GM19397 (cell line): Measurements from ENCODE around the gene HBS1L.
"Not testable (repeated sequence)": the region's sequence is repeated elsewhere in the genome, so short reads cannot be mapped to it uniquely, and the experiment has no call there.

Experiments used
- ATAC-seq: cut with Tn5 transposase; IDR thresholded peaks from one replicate; pipeline ENCODE4 v1.9.1; 2021; ENCODE audit warnings: mild to moderate bottlenecking, moderate library complexity; ENCODE audit not compliant: unreplicated experiment

HBS1L gene

GRCh38 chr6:135081966-135082365, 27.3 kb upstream of the HBS1L start:
- ATAC-seq: no peak

GRCh38 chr6:135075018-135075417, 20.4 kb upstream of the HBS1L start:
- ATAC-seq: no peak

- ATAC-seq: no peak
These were observed 19.3 kb upstream of the HBS1L start for GRCh38 chr6:135073756-135074393.

GRCh38 chr6:135073217-135073616, 18.6 kb upstream of the HBS1L start:
- no peak for ATAC-seq

DNA sequence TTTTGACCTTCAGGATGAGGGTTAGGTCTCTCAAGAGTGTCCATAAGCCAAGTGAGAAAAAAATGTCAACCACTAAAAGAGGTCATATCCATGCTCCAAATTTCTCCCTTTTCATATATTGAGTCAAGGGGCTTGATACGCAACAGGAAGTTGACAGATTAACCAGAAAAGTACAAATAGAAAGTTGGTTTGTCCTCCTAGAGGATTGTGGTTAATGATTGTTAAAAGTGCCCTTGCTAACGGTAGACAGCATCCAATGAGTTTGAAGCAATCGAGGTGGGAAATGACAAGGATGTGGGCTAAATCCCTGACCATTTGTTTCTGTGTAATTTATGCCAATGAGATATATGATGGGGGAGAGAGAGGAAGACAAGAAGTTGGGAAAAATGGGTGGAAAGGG, 18.1 kb upstream of the HBS1L start:
- ATAC-seq: no peak

- no peak for ATAC-seq
These were observed 16.9 kb upstream of the HBS1L start for GRCh38 chr6:135071541-135071940.

DNA sequence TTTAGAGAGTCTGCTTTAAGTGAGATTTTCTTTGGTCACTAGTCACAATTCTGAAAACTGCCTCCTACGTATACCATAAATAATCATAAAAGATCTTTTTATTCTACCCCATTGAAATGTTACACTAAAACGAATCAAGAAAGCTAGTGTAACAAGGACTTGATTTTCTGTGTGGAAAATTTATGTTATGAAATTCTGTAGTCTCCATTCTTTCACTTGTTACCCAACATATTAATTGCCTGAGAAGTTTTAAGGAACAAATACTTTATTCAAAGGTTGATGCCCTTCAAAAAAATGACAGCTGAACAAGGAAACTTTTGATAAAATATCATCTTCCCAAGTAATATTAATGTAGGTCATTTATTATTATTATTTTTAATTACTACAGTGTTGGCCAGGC, 13.3 kb upstream of the HBS1L start:
- ATAC-seq: no peak

DNA sequence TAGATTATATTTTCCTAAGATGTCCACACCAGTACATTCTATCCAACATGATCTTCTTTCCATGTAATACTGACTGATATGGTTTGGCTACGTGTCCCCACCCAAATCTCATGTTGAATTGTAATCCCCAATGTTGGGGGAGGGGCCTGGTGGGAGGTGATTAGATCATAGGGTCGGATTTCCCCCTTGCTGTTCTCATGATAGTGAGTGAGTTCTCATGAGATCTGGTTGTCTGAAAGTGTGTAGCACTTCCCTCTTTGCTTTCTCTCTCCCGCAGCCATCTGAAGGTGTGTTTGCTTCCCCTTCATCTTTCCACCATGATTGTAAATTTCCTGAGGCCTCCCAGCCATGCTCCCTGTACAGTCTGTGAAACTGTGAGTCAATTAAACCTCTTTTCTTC, 12.2 kb upstream of the HBS1L start:
- no peak for ATAC-seq

DNA sequence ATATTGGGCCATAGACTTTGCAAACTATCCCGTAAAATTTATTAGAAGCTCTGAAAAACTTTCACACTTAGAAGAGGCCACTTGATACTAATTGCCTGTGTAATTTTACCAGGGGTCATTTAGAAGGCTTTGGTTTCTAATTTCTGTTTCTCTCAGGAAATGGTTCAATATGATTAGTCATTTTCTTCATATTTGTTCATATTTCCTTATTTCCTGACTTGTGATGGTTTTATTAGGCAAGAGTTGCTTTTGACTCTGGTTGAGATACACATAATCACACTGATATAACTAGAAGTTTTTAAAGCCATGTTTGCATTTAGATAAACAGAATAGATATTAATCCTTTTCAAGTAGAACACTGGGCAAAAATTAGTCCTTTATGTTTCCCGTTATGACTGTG, 11.8 kb upstream of the HBS1L start:
- ATAC-seq: no peak

GRCh38 chr6:135064586-135064985, 10.0 kb upstream of the HBS1L start:
- no peak for ATAC-seq

GRCh38 chr6:135063926-135064325, 9.3 kb upstream of the HBS1L start:
- ATAC-seq: no peak

GRCh38 chr6:135062735-135063134, 8.1 kb upstream of the HBS1L start:
- ATAC-seq: no peak

- ATAC-seq: no peak
These were observed 5.5 kb upstream of the HBS1L start for GRCh38 chr6:135060076-135060475.

GRCh38 chr6:135058299-135058698, 3.7 kb upstream of the HBS1L start:
- not testable (repeated sequence) for ATAC-seq

GRCh38 chr6:135056632-135057031, 2.0 kb upstream of the HBS1L start:
- ATAC-seq: no peak

DNA sequence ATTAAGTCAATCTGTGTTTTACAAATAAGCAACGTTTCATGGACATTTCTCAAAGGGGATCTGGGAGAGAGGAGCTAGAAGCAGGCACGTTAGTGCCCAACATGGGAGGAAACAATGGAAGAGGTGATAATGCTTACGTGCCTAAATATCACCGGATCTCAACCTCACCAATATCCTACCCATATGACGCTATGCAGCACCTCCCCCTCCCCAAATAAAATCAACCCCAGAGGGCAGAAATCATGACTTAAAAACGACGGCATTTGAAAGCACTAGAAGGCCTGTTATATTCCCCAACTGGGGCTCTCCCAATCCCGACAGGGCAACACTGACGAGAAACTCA, 425 bp downstream of the HBS1L start:
- no peak for ATAC-seq

DNA sequence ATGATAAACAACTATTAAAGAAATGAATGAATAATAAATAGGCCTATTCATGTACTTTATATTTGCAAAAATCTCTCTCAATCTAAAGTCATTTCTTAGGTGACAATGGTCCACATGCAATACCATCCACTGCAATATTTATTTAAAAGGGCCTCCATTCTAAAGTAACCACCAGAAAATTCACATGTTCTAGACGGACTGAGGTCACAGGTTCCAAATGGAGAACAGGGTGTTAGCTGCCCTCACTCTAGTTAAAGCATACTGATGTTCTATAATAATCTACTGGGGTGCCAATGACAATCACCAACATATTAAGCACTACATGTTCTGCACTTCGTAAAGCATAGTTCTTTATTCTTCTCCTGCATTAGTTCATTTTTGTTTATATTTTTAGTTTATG, 1.2 kb downstream of the HBS1L start:
- no peak for ATAC-seq

DNA sequence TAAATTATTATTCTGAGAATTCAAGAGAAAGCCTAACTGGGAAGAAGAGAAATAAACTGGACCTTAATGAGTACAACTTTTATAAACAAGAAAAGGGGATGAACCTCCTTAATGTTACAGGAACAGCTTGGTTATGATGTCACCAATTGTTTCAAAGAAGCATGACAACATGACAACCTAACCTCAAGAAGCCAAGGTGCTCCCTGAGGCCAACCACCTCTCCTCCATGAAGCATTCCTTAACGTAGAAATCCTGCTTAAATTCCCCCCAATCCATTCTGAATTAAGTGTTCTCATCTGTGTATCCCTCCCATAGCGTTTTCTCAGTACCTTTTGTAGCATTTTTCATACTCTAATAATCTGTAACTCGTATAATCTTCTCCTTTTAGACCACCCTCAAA, 1.7 kb downstream of the HBS1L start:
- ATAC-seq: no peak

- ATAC-seq: no peak
These were observed 5.7 kb downstream of the HBS1L start for GRCh38 chr6:135048915-135049314.

GRCh38 chr6:135047336-135047735, 7.3 kb downstream of the HBS1L start:
- ATAC-seq: no peak

DNA sequence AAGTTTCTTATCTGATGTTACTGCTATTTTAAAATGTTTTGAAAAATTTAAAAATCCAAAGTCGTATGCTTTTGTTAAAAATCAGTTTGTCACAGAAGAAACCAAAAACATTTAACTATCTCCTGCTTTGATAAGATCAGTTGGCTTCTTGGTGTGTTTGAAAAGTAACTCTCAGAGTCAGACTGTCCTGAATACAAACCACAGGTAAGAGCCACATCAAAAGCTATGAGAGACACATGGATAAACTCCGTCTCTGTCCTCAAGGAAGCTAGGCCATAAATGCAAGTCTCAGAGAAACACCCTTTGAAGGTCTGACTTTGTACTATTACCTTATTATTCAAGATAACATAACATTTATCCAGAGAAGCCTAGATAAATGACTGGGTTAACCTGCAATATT, 7.7 kb downstream of the HBS1L start:
- ATAC-seq: no peak

- ATAC-seq: no peak
These were observed 10.0 kb downstream of the HBS1L start for GRCh38 chr6:135044639-135045038.

- no peak for ATAC-seq
These were observed 10.8 kb downstream of the HBS1L start for GRCh38 chr6:135043846-135044245.

GRCh38 chr6:135043364-135043763, 11.3 kb downstream of the HBS1L start:
- no peak for ATAC-seq
